ENCODE data around the gene PAK4. TPM values are rescaled to one million over a fixed set of nuclear protein-coding genes. Genes with fewer than 3 reads are reported as not detected.
"Not testable (repeated sequence)": the region's sequence is repeated elsewhere in the genome, so short reads cannot be mapped to it uniquely, and the experiment has no call there.

Gene PAK4
- total RNA-seq, 1 donor from 2014 or later = 23.7 TPM

- Histone ChIP-seq H3K36me3 (ENCODE audit: control insufficient read depth, insufficient read depth, low read length) (no peaks in the 10 kb centered on the region), H3K27me3 (ENCODE audit: control insufficient read depth, insufficient read depth, low read length) (no peaks in the 10 kb centered on the region), H3K4me3 (ENCODE audit: low read depth, low read length) (no peak overlapping the region)
- peak; percentile 28 for DNase-seq (ENCODE audit: low read depth)
- no peak for TF ChIP-seq CTCF (IDR thresholded peaks at IDR 0.05; ENCODE audit: insufficient read depth, low read length, poor library complexity, severe bottlenecking)
Measured at GRCh38 chr19:39112338-39112890, 13.2 kb upstream of the PAK4 start.

DNA sequence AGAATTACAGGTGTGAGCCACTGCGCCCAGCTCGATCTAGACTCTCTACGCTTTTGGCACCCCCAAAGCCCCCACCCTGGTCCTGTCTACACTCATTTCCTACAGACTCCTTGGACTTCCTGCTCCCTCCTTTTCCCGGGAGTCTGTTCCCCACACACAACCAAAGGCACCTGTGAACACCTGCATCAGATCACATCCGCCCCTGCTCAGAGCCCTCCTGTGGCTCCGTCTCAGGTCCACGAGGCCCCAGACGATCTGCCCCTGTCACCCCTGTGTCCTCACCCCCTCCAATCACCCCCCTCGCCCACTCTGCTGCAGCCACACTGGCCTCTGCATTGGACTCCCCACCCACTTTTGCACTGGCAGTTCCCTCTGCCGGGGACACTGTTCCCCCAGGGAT is 12.4 kb upstream of the PAK4 start:
- H3K27me3 ChIP-seq (ENCODE audit: control insufficient read depth, insufficient read depth, low read length) = no peaks in the 10 kb centered on the region
- TF ChIP-seq CTCF (IDR thresholded peaks at IDR 0.05; ENCODE audit: insufficient read depth, low read length, poor library complexity, severe bottlenecking) = no peak
- no peak overlapping the region for H3K4me3 ChIP-seq (ENCODE audit: low read depth, low read length)
- DNase-seq (ENCODE audit: low read depth) = no peak
- H3K36me3 ChIP-seq (ENCODE audit: control insufficient read depth, insufficient read depth, low read length) = no peaks in the 10 kb centered on the region

DNA sequence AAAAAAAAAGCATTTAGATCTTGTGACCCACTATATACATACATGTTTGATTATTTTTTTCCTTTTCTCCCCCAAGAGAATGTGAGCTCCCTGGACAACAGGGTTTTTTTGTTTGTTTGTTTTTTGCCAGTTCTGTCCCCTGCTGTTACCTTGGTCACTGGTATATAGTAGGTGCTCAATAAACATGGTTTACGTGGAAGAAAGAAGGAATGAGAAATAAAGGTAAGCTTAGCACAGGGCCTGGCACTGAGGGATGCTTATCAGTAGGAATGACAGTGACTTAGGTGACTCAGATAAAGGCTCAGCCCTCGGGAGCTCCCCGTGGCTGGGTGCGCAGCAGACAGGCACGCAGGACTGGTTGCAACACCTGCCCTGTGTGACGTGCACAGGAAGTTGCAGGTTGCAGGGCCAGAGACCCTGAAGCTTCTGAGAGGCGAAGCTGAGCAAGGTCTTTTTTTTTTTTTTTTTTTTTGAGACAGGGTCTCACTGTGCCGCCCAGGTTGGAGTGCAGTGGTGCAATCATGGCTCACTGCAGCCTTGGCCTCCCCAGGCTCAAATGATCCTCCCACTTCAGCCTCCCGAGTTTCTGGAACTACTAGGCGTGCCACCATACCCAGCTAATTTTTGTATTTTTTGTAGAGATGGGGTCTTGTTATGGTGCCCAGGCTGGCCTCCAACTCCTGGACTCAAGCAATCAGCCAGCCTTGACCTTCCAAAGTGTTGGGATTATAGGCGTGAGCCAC is 10.3 kb upstream of the PAK4 start:
- DNase-seq (ENCODE audit: low read depth) = no peak
- Histone ChIP-seq H3K36me3 (ENCODE audit: control insufficient read depth, insufficient read depth, low read length) (no peaks in the 10 kb centered on the region), H3K27me3 (ENCODE audit: control insufficient read depth, insufficient read depth, low read length) (no peaks in the 10 kb centered on the region), H3K4me3 (ENCODE audit: low read depth, low read length) (no peak overlapping the region)
- no peak for TF ChIP-seq CTCF (IDR thresholded peaks at IDR 0.05; ENCODE audit: insufficient read depth, low read length, poor library complexity, severe bottlenecking)

- not testable (repeated sequence) for DNase-seq (ENCODE audit: low read depth); H3K4me3 ChIP-seq (ENCODE audit: low read depth, low read length); H3K36me3 ChIP-seq (ENCODE audit: control insufficient read depth, insufficient read depth, low read length); H3K27me3 ChIP-seq (ENCODE audit: control insufficient read depth, insufficient read depth, low read length)
Measured at GRCh38 chr19:39117023-39117422, 8.6 kb upstream of the PAK4 start.

DNA sequence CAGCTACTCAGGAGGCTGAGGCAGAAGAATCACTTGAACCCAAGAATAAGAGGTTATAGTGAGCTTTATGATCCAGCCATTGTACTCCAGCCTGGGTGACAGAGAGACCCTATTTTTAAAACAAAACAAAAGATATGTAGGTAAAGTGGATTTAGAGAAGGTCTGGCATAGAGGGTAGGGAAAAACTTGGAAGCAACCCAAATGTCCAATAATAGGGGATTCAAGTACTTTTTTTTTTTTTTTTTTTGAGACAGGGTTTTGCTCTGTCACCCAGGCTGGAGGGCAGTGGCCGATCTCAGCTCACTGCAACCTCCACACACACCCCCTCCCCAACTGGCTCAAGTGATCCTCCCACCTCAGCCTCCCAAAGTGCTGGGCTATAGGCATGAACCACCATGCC is 5.8 kb upstream of the PAK4 start:
- H3K4me3 ChIP-seq (ENCODE audit: low read depth, low read length) = no peak overlapping the region
- TF ChIP-seq CTCF (IDR thresholded peaks at IDR 0.05; ENCODE audit: insufficient read depth, low read length, poor library complexity, severe bottlenecking) = no peak
- DNase-seq (ENCODE audit: low read depth) = no peak
- H3K27me3 ChIP-seq (ENCODE audit: control insufficient read depth, insufficient read depth, low read length) = no peaks in the 10 kb centered on the region
- H3K36me3 ChIP-seq (ENCODE audit: control insufficient read depth, insufficient read depth, low read length) = no peaks in the 10 kb centered on the region

- H3K27me3 ChIP-seq (ENCODE audit: control insufficient read depth, insufficient read depth, low read length) = no peaks in the 10 kb centered on the region
- no peak for DNase-seq (ENCODE audit: low read depth)
- no peak for TF ChIP-seq CTCF (IDR thresholded peaks at IDR 0.05; ENCODE audit: insufficient read depth, low read length, poor library complexity, severe bottlenecking)
- no peaks in the 10 kb centered on the region for H3K36me3 ChIP-seq (ENCODE audit: control insufficient read depth, insufficient read depth, low read length)
- no peak overlapping the region for H3K4me3 ChIP-seq (ENCODE audit: low read depth, low read length)
Measured at GRCh38 chr19:39122934-39123731, 2.5 kb upstream of the PAK4 start.

All from kidney epithelial cell (primary cell).